ENCODE data around the gene CASP3.

Gene CASP3

DNA sequence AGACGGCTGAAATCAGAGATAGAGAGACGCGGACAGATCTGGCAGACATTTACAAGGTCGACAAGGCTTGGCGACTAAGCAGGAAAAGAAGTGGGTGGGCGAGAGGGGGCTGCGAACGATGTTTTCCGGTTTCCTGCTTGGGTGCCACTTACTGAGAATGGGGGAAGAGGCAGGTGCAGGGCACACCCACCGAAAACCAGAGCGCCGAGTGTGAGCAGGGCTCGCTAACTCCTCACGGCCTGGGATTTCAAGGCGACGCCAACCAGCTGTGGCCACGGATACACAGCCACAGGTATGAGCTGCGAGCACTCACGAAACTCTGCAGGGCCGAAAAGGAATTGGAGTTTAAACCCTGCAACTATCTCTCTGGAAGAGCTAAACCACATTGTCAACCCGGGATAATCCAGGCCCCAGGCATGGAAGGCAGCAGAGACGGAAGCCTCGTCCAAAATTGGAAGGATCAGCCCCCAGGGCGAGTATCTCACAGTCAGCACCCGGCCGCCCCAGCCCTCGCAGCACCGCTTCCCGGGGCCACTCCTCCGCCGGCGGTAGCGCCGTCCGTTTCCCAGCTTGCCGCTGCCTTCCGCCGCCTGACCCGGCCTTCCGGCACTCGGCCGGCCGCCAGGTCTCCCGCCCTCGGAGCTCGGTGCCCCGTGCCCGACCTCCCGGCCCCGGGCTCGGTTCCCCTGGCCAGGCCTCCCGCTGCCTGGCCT lies 778 bp downstream of the CASP3 start:
- H3K27ac ChIP-seq (ENCODE audit: low read length), result peak overlapping the region; percentile 93
- peak overlapping the region; percentile 83 to 98 for H3K4me3 ChIP-seq (ENCODE audit: low read depth in 1 of 2, low read length in 2 of 2)
- no peak for TF ChIP-seq CTCF (IDR thresholded peaks at IDR 0.05; ENCODE audit: borderline replicate concordance, extremely low read depth, low read length, poor library complexity, severe bottlenecking)
- no peak for TF ChIP-seq EZH2 (IDR thresholded peaks at IDR 0.05; ENCODE audit: borderline replicate concordance, low read depth, low read length, severe bottlenecking)
- peaks cover 47% of the 10 kb centered on the region for H3K4me1 ChIP-seq (ENCODE audit: insufficient read depth, low read length)
- DNase-seq, result peak; percentile 83
- no peaks in the 10 kb centered on the region for H3K9me3 ChIP-seq (ENCODE audit: insufficient read depth, low read length, severe bottlenecking)
- H3K4me2 ChIP-seq (ENCODE audit: insufficient read depth, low read length), result peak overlapping the region; percentile 93
- H3K79me2 ChIP-seq (ENCODE audit: insufficient read depth, low read length), result peaks cover 71% of the 10 kb centered on the region
- H3K36me3 ChIP-seq (ENCODE audit: insufficient read depth, low read length), result peaks cover 41% of the 10 kb centered on the region
- peak; percentile 57 for ATAC-seq (ENCODE audit: insufficient read depth, low read depth)
- H3K27me3 ChIP-seq (ENCODE audit: insufficient read depth, low read length, poor library complexity), result no peaks in the 10 kb centered on the region
- peak overlapping the region; percentile 95 for H3K9ac ChIP-seq (ENCODE audit: low read depth, low read length)
- H2AFZ ChIP-seq (ENCODE audit: low read depth, low read length), result peak overlapping the region; percentile 90
- peaks cover 38% of the 10 kb centered on the region; the same call in 1 of the 2 replicates for H4K20me1 ChIP-seq (ENCODE audit: insufficient read depth, low read length)

- peaks cover 44% of the 10 kb centered on the region for H3K4me1 ChIP-seq (ENCODE audit: insufficient read depth, low read length)
- peak overlapping the region; percentile 93 for H3K27ac ChIP-seq (ENCODE audit: low read length)
Observed at GRCh38 chr4:184648054-184648312, 1.3 kb downstream of the CASP3 start.

DNA sequence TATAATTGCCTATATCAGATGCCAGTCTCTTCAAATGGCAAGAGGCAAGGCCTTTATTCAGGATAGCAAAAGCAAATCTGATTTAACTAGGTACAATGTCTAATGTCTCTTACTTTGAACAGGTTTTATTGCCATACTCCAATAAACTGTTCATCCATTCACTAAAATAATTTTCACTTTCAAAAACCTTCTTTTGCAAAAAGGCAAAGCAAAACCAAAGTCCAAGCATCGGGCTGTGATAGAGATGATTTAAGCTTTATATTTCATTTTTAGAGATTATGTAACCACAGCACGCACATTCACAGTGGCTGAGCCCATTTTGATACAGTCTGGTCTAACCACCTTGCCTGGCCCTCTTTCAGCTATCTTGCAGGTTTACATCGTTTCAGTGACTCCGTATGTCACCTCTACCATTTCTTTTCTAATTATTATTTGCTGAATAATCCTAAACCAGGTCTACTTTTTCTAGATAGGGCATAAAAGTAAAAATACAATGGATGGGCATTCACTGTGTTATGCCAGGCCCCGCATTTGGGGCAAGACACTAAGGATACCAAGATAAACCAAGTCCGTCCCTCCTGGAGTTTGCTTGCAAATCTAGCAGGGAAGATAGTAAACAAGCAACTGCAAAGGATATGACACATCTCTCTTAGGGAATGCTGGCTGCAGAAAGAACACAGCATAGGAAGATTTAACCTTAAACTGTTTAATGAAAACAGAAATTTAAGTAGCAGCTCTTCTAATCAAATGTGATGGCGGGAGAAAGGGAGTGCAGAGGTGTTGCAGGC lies 1.8 kb downstream of the CASP3 start:
- TF ChIP-seq CTCF (IDR thresholded peaks at IDR 0.05; ENCODE audit: borderline replicate concordance, extremely low read depth, low read length, poor library complexity, severe bottlenecking) (no peak), EZH2 (IDR thresholded peaks at IDR 0.05; ENCODE audit: borderline replicate concordance, low read depth, low read length, severe bottlenecking) (no peak)

More at GRCh38 chr4:184648054-184648312, 1.3 kb downstream of the CASP3 start:
- H3K36me3 ChIP-seq (ENCODE audit: insufficient read depth, low read length), result peaks cover 38% of the 10 kb centered on the region
- H3K9ac ChIP-seq (ENCODE audit: low read depth, low read length), result peak overlapping the region; percentile 95
- peak overlapping the region; percentile 93 for H3K4me2 ChIP-seq (ENCODE audit: insufficient read depth, low read length)
- no peaks in the 10 kb centered on the region for H3K27me3 ChIP-seq (ENCODE audit: insufficient read depth, low read length, poor library complexity)
- no peak for TF ChIP-seq EZH2 (IDR thresholded peaks at IDR 0.05; ENCODE audit: borderline replicate concordance, low read depth, low read length, severe bottlenecking)
- no peak for TF ChIP-seq CTCF (IDR thresholded peaks at IDR 0.05; ENCODE audit: borderline replicate concordance, extremely low read depth, low read length, poor library complexity, severe bottlenecking)
- peak overlapping the region; percentile 83 to 98 for H3K4me3 ChIP-seq (ENCODE audit: low read depth in 1 of 2, low read length in 2 of 2)
- peaks cover 38% of the 10 kb centered on the region; the same call in 1 of the 2 replicates for H4K20me1 ChIP-seq (ENCODE audit: insufficient read depth, low read length)
- ATAC-seq (ENCODE audit: insufficient read depth, low read depth) (no peak), DNase-seq (no peak)
- H3K79me2 ChIP-seq (ENCODE audit: insufficient read depth, low read length), result peaks cover 72% of the 10 kb centered on the region
- H3K9me3 ChIP-seq (ENCODE audit: insufficient read depth, low read length, severe bottlenecking), result no peaks in the 10 kb centered on the region
- peak overlapping the region; percentile 90 for H2AFZ ChIP-seq (ENCODE audit: low read depth, low read length)

More for the DNA sequence above, 1.8 kb downstream of the CASP3 start:
- no peak for ATAC-seq (ENCODE audit: insufficient read depth, low read depth)
- H3K4me2 ChIP-seq (ENCODE audit: insufficient read depth, low read length), result peak overlapping the region; percentile 93
- H3K9ac ChIP-seq (ENCODE audit: low read depth, low read length), result peak overlapping the region; percentile 95
- peaks cover 41% of the 10 kb centered on the region for H4K20me1 ChIP-seq (ENCODE audit: insufficient read depth, low read length)
- peaks cover 42% of the 10 kb centered on the region for H3K36me3 ChIP-seq (ENCODE audit: insufficient read depth, low read length)
- H2AFZ ChIP-seq (ENCODE audit: low read depth, low read length), result peak overlapping the region; percentile 90; the same call in 1 of the 2 replicates
- no peaks in the 10 kb centered on the region for H3K27me3 ChIP-seq (ENCODE audit: insufficient read depth, low read length, poor library complexity)
- peak overlapping the region; percentile 83 to 98 for H3K4me3 ChIP-seq (ENCODE audit: low read depth in 1 of 2, low read length in 2 of 2)
- DNase-seq, result no peak
- H3K27ac ChIP-seq (ENCODE audit: low read length), result peak overlapping the region; percentile 93
- no peaks in the 10 kb centered on the region for H3K9me3 ChIP-seq (ENCODE audit: insufficient read depth, low read length, severe bottlenecking)
- H3K79me2 ChIP-seq (ENCODE audit: insufficient read depth, low read length), result peaks cover 77% of the 10 kb centered on the region
- H3K4me1 ChIP-seq (ENCODE audit: insufficient read depth, low read length), result peaks cover 44% of the 10 kb centered on the region
